HG03521 (cell line): ENCODE data around the gene TFAP2B.

Experiments
- ATAC-seq: cut with Tn5 transposase; IDR thresholded peaks from one replicate; pipeline ENCODE4 v1.9.1; 2021; ENCODE audit warnings: mild to moderate bottlenecking, moderate library complexity; ENCODE audit not compliant: unreplicated experiment

Gene TFAP2B

GRCh38 chr6:50823094-50823920 lies 4.6 kb downstream of the TFAP2B start:
- ATAC-seq, result no peak

GRCh38 chr6:50824552-50824951 lies 5.9 kb downstream of the TFAP2B start:
- no peak for ATAC-seq

- ATAC-seq, result no peak
Observed at GRCh38 chr6:50825375-50826036, 6.8 kb downstream of the TFAP2B start.

- ATAC-seq, result no peak
Observed at GRCh38 chr6:50826037-50826761, 7.5 kb downstream of the TFAP2B start.

GRCh38 chr6:50826803-50827202 lies 8.1 kb downstream of the TFAP2B start:
- ATAC-seq, result no peak

GRCh38 chr6:50829049-50829448 lies 10.4 kb downstream of the TFAP2B start:
- no peak for ATAC-seq

- ATAC-seq, result no peak
Observed at GRCh38 chr6:50829898-50830444, 11.3 kb downstream of the TFAP2B start.

- ATAC-seq, result no peak
Observed at GRCh38 chr6:50831186-50831585, 12.5 kb downstream of the TFAP2B start.

- no peak for ATAC-seq
Observed at GRCh38 chr6:50832912-50833311, 14.2 kb downstream of the TFAP2B start.

GRCh38 chr6:50834929-50835410 lies 16.3 kb downstream of the TFAP2B start:
- no peak for ATAC-seq

- ATAC-seq, result no peak
Observed at GRCh38 chr6:50836231-50836630, 17.6 kb downstream of the TFAP2B start.

GRCh38 chr6:50837589-50838445 lies 19.1 kb downstream of the TFAP2B start:
- ATAC-seq, result no peak

GRCh38 chr6:50840112-50840810 lies 21.6 kb downstream of the TFAP2B start:
- no peak for ATAC-seq

GRCh38 chr6:50840811-50841192 lies 22.1 kb downstream of the TFAP2B start:
- no peak for ATAC-seq

- ATAC-seq, result no peak
Observed at GRCh38 chr6:50842446-50842845, 23.8 kb downstream of the TFAP2B start.

GRCh38 chr6:50842861-50843384 lies 24.3 kb downstream of the TFAP2B start:
- ATAC-seq, result no peak

- no peak for ATAC-seq
Observed at GRCh38 chr6:50843842-50844241, 25.2 kb downstream of the TFAP2B start.

GRCh38 chr6:50845499-50846143 lies 26.9 kb downstream of the TFAP2B start:
- no peak for ATAC-seq
